ENCODE measurements around the gene PCID2.

DNA sequence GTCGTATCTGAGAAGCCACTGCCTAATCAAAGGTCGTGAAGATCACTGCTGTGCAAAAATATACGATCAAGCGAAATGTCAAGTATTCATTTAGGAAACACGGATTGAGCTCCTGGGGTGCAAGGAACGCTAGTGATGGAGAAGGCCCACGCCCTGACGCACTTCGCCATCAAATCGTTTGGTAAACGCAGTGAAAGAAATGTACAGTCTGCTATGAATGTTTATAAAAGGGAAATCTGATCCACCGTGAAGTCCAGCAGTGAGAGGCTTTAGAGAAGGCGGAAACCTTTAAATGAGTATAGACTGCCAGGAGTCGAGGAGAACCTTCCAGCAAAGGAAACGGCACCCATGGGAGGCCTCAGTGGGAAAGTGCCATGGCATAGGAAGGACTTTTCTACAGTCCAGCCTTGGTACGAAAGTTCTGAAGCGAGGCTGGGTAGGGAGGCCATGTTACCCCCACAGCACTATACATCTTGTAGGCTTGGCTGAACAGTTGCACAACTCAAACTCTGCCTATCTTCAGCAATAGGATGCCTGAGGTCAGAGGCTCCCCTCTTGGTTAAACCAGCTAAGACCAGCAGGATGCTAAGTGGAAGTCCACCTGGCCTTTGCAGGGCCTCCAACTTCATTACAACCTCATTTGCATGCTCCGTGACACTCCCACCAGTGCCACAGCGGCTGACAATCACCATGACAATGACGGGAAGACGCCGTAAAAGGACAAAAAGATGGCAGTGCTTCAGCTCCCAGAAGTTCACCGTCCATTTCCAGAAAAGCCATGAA, 20.4 kb downstream of the PCID2 start:
- TF ChIP-seq, protein P1, sequence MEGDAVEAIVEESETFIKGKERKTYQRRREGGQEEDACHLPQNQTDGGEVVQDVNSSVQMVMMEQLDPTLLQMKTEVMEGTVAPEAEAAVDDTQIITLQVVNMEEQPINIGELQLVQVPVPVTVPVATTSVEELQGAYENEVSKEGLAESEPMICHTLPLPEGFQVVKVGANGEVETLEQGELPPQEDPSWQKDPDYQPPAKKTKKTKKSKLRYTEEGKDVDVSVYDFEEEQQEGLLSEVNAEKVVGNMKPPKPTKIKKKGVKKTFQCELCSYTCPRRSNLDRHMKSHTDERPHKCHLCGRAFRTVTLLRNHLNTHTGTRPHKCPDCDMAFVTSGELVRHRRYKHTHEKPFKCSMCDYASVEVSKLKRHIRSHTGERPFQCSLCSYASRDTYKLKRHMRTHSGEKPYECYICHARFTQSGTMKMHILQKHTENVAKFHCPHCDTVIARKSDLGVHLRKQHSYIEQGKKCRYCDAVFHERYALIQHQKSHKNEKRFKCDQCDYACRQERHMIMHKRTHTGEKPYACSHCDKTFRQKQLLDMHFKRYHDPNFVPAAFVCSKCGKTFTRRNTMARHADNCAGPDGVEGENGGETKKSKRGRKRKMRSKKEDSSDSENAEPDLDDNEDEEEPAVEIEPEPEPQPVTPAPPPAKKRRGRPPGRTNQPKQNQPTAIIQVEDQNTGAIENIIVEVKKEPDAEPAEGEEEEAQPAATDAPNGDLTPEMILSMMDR (IDR thresholded peaks at IDR 0.05; ENCODE audit: low read depth, low read length, poor library complexity, severe bottlenecking) = no peak
- no peak for TF ChIP-seq EZH2phosphoT487 (IDR thresholded peaks at IDR 0.05; ENCODE audit: borderline replicate concordance, low read length)

Measured in DOHH2 (cell line).